Stimulated activated CD4-positive, alpha-beta T cell treated with anti-CD3 and anti-CD28 coated beads, Interleukin-4, amount 100 ng/mL, for 48 hours (primary cell): ENCODE data around the gene ZNF391.
"Not testable (repeated sequence)": the region's sequence is repeated elsewhere in the genome, so short reads cannot be mapped to it uniquely, and the experiment has no call there.

Source experiments
- DNase-seq, 2 donors: peaks; one replicate each; pipeline ENCODE4 v3.0.0-alpha.2; 2020; ENCODE audit warnings: low read depth in 2 of 2

The ZNF391 gene

GRCh38 chr6:27388293-27389197, at the start of gene ZNF391:
TSS of gene ZNF391 (plus strand) at chr6:27388759. CDS start at chr6:27400371, 11,612 bp downstream.
- peak; percentile 60 to 66 for DNase-seq

GRCh38 chr6:27352850-27353249, 35.7 kb upstream of the ZNF391 start:
- DNase-seq: no peak

GRCh38 chr6:27358786-27359185, 29.8 kb upstream of the ZNF391 start:
- no peak for DNase-seq

- DNase-seq: no peak
These were observed 29.3 kb upstream of the ZNF391 start for GRCh38 chr6:27359231-27359630.

GRCh38 chr6:27368202-27368601, 20.4 kb upstream of the ZNF391 start:
- DNase-seq: no peak

GRCh38 chr6:27370391-27370790, 18.2 kb upstream of the ZNF391 start:
- no peak for DNase-seq

GRCh38 chr6:27374824-27375612, 13.5 kb upstream of the ZNF391 start:
- DNase-seq: peak; percentile 55 to 70

- no peak for DNase-seq
These were observed 12.9 kb upstream of the ZNF391 start for GRCh38 chr6:27375613-27376079.

GRCh38 chr6:27378406-27378805, 10.2 kb upstream of the ZNF391 start:
- not testable (repeated sequence) for DNase-seq

- not testable (repeated sequence) for DNase-seq
These were observed 7.6 kb upstream of the ZNF391 start for GRCh38 chr6:27381001-27381400.

- no peak for DNase-seq
These were observed 5.5 kb upstream of the ZNF391 start for GRCh38 chr6:27383011-27383410.

GRCh38 chr6:27383481-27383880, 5.1 kb upstream of the ZNF391 start:
- DNase-seq: no peak

GRCh38 chr6:27392623-27393022, 4.1 kb downstream of the ZNF391 start:
- no peak for DNase-seq

- DNase-seq: no peak
These were observed 5.5 kb downstream of the ZNF391 start for GRCh38 chr6:27394073-27394472.

- DNase-seq: no peak
These were observed 12.5 kb downstream of the ZNF391 start for GRCh38 chr6:27400877-27401642.

GRCh38 chr6:27406085-27406484, 17.5 kb downstream of the ZNF391 start:
- DNase-seq: no peak

GRCh38 chr6:27407153-27407814, 18.7 kb downstream of the ZNF391 start:
- DNase-seq: no peak

- DNase-seq: no peak
These were observed 25.7 kb downstream of the ZNF391 start for GRCh38 chr6:27414300-27414699.

GRCh38 chr6:27414996-27415395, 26.4 kb downstream of the ZNF391 start:
- no peak for DNase-seq

GRCh38 chr6:27415898-27416297, 27.3 kb downstream of the ZNF391 start:
- DNase-seq: no peak

- no peak for DNase-seq
These were observed 30.8 kb downstream of the ZNF391 start for GRCh38 chr6:27419363-27419762.
